SK-N-SH treated with all-trans-retinoic acid at 6 μM for 48 hours (cell line): Measurements from ENCODE around the gene PARD3B.

Experiments
- ISL1 ChIP-seq: fragments of 250-450 bp; sonication (Bioruptor Pico); IDR thresholded peaks from 2 replicates; pipeline ENCODE4 v2.1.2; 2022; ENCODE audit warnings: mild to moderate bottlenecking, moderate library complexity
- PATZ1 ChIP-seq: fragments of 250-450 bp; sonication (Bioruptor Pico); IDR thresholded peaks from 2 replicates; pipeline ENCODE4 v1.8.0; 2020; ENCODE audit warnings: mild to moderate bottlenecking, moderate library complexity, borderline replicate concordance
- POU6F1 ChIP-seq: fragments of 250-450 bp; sonication (Bioruptor Pico); IDR thresholded peaks from 2 replicates; pipeline ENCODE4 v1.8.0; 2021; ENCODE audit warnings: low read depth, mild to moderate bottlenecking, moderate library complexity, borderline replicate concordance
- RARB ChIP-seq: fragments of 250-450 bp; sonication (Bioruptor Pico); IDR thresholded peaks from 2 replicates; pipeline ENCODE4 v1.8.0; 2021; ENCODE audit warnings: mild to moderate bottlenecking, moderate library complexity
- TOX ChIP-seq: fragments of 250-450 bp; sonication (Bioruptor Pico); IDR thresholded peaks from 2 replicates; pipeline ENCODE4 v1.8.0; 2021; ENCODE audit warnings: mild to moderate bottlenecking, moderate library complexity, borderline replicate concordance
- ZFP30 ChIP-seq: fragments of 450-650 bp; formaldehyde crosslinking; IDR thresholded peaks from 2 replicates; pipeline ENCODE4 v1.5.0; 2022; ENCODE audit warnings: mild to moderate bottlenecking, moderate library complexity
- ZNF565 ChIP-seq: fragments of 450-650 bp; formaldehyde crosslinking; conservative IDR thresholded peaks from 2 replicates; pipeline ENCODE4 v1.5.0; 2020; ENCODE audit warnings: low read depth, mild to moderate bottlenecking, moderate library complexity
- ZNF70 ChIP-seq: fragments of 450-650 bp; formaldehyde crosslinking; IDR thresholded peaks from 2 replicates; pipeline ENCODE4 v1.5.0; 2020; ENCODE audit warnings: mild to moderate bottlenecking, moderate library complexity
- ZNF8 ChIP-seq: fragments of 450-650 bp; formaldehyde crosslinking; IDR thresholded peaks from 2 replicates; pipeline ENCODE4 v1.5.0; 2020; ENCODE audit warnings: mild to moderate bottlenecking, moderate library complexity
- TF ChIP-seq, protein P1 (sequence below): fragments of 250-450 bp; sonication (Bioruptor Pico); IDR thresholded peaks from 2 replicates; pipeline ENCODE4 v1.5.1; 2020; ENCODE audit warnings: low read depth, mild to moderate bottlenecking, moderate library complexity
- TF ChIP-seq, protein P2 (sequence below): fragments of 250-450 bp; sonication (Bioruptor Pico); IDR thresholded peaks from 2 replicates; pipeline ENCODE4 v1.5.1; 2021; ENCODE audit warnings: mild to moderate bottlenecking, moderate library complexity

- TF ChIP-seq PATZ1 (CRISPR knock-in tag): peak; percentile 50; the same call in 1 of the 2 replicates
- TF ChIP-seq POU6F1 (CRISPR knock-in tag): no peak
- no peak for TF ChIP-seq ZNF70
- no peak for TF ChIP-seq RARB
- TF ChIP-seq ZNF8 (CRISPR knock-in tag): no peak
- TF ChIP-seq ZFP30: no peak
- TF ChIP-seq, protein P1, sequence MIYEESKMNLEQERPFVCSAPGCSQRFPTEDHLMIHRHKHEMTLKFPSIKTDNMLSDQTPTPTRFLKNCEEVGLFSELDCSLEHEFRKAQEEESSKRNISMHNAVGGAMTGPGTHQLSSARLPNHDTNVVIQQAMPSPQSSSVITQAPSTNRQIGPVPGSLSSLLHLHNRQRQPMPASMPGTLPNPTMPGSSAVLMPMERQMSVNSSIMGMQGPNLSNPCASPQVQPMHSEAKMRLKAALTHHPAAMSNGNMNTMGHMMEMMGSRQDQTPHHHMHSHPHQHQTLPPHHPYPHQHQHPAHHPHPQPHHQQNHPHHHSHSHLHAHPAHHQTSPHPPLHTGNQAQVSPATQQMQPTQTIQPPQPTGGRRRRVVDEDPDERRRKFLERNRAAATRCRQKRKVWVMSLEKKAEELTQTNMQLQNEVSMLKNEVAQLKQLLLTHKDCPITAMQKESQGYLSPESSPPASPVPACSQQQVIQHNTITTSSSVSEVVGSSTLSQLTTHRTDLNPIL (CRISPR knock-in tag): no peak
- TF ChIP-seq, protein P2, sequence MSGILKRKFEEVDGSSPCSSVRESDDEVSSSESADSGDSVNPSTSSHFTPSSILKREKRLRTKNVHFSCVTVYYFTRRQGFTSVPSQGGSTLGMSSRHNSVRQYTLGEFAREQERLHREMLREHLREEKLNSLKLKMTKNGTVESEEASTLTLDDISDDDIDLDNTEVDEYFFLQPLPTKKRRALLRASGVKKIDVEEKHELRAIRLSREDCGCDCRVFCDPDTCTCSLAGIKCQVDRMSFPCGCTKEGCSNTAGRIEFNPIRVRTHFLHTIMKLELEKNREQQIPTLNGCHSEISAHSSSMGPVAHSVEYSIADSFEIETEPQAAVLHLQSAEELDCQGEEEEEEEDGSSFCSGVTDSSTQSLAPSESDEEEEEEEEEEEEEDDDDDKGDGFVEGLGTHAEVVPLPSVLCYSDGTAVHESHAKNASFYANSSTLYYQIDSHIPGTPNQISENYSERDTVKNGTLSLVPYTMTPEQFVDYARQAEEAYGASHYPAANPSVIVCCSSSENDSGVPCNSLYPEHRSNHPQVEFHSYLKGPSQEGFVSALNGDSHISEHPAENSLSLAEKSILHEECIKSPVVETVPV: no peak
- TF ChIP-seq TOX (CRISPR knock-in tag): no peak
- TF ChIP-seq ISL1 (CRISPR knock-in tag): peak; percentile 77
- no peak for TF ChIP-seq ZNF565 (CRISPR knock-in tag)
Observed at GRCh38 chr2:205408696-205409095, 863.4 kb downstream of the PARD3B start.
